ENCODE results near the gene DBNL.

DNA sequence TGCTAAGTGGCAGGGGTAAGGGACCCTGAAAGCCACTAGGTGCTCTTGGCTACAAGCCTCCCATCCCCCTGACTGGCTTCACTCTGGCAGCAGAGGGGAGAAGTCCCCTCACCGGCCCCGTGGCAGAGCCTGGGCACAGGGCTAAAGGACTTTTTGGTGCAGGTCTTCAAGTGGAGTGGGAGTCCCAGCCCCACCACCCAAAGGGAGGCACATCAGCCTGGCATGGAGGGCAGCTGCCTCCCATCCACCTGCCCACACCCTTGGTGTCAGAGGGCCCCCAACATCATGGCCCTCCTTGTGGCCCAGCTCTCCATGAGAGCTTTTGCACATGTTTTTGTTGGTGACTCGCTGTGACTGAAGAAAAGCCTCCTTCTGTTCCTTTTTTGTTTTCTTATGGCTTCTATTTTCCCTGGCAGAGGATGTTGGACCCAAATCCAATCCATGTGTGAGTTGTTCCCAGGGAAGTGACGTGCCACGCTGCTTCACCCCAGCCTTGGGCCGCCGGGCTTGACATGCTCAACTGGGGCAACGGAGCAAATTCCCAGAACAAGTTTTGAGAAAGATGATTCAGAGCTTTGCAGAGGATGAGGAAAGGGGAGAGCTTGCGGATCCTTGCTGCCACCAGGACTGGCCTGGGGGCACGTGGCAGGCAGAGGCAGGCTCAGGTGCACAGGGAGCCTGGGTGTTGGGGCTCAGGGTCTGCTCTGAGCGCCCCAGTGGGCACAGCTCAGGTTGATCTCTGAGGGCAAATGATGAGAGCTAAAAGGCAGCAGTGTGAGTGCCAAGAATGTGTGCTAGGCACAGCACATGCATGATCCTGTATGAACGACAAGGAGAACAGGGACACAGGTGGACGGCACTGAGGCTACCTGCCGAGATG is 57.7 kb downstream of the DBNL start:
- TF ChIP-seq, protein P1, sequence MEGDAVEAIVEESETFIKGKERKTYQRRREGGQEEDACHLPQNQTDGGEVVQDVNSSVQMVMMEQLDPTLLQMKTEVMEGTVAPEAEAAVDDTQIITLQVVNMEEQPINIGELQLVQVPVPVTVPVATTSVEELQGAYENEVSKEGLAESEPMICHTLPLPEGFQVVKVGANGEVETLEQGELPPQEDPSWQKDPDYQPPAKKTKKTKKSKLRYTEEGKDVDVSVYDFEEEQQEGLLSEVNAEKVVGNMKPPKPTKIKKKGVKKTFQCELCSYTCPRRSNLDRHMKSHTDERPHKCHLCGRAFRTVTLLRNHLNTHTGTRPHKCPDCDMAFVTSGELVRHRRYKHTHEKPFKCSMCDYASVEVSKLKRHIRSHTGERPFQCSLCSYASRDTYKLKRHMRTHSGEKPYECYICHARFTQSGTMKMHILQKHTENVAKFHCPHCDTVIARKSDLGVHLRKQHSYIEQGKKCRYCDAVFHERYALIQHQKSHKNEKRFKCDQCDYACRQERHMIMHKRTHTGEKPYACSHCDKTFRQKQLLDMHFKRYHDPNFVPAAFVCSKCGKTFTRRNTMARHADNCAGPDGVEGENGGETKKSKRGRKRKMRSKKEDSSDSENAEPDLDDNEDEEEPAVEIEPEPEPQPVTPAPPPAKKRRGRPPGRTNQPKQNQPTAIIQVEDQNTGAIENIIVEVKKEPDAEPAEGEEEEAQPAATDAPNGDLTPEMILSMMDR (IDR thresholded peaks at IDR 0.05) = no peak
- TF ChIP-seq POLR2AphosphoS5 (IDR thresholded peaks at IDR 0.05) (no peak), POLR2A (IDR thresholded peaks at IDR 0.05) (no peak)
